Limb (tissue), 2 donors: Measurements from ENCODE around the gene AP3D1.
"Not testable (repeated sequence)": the region's sequence is repeated elsewhere in the genome, so short reads cannot be mapped to it uniquely, and the experiment has no call there.

ENCODE experiments used
- DNase-seq, 2 donors: peaks; one replicate each; pipeline ENCODE4 v3.0.0-alpha.2; 2016; ENCODE audit errors: extremely low spot score in 2 of 2

Gene AP3D1

DNA sequence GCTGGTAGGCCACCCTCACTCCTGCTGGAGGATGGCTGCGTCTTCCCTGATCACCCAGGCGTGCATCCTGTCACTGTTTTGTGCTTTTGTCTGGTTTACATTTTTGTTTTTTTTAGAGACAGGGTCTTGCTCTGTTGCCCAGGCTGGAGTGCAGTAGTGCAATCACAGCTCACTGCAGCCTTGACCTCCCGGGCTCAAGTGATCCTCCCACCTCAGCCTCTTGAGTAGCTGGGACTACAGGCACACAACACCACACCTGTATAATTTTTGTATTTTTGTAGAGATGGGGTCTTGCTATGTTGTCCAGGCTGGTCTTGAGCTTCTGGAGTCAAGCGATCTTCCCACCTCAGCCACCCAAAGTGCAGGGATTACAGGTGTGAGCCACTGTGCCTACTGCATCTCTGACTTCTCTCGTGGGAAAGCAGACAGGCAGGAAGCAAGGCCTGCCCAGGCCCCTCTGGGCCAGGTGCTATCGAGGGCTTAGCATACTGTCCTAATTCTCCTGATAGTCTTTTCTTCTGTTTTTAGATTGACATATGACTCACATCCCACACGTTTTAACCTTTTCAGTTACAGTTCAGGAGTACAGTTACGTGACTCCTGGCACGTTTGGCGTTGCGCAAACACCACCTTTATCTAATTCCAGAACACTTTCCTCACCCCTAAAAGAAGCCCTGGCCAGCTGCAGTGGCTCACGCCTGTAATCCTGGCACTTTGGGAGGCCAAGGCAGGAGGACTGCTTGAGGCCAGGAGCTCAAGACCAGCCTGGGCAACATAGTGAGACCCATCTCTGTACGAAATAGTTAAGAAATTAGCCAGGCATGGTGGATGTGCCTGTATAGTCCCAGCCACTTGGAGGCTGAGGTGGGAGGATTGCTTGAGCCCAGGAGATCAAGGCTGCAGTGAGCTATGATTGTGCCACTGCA is 64.4 kb downstream of the AP3D1 start:
- DNase-seq, result not testable (repeated sequence)

DNA sequence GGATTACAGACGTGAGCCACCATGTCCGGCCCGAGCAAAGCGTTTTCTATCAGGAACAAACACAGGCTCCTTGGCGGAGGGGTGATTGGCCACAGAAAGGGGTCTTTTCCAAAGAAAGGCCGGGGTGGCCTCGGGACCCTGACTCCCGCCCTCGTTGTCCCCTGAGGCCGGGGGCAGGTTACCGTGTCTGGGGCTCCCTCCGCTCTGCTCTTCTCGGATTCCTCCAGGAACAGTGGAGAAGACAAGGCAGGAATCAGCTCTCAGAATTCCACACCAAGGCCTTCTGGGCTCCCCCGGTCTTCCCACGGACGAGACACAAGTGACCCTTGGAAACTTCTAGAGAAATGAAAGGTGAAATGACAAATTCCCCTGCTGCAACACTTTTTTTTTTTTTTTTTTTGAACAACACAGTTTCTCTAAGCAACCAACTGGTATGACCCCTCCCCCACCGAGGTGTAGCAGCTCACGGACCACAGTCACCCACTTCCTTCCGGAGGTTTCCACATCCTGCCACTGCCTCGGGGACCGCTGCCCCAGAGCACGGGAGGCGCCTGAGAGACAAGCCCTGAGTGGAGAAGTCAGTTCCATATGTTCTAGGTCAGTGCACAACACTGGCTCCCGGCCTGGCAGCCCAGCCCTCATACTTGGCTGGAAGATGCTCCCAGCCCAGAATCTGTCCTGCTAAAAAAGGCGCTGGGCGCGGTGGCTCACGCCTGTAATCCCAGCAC is 66.2 kb downstream of the AP3D1 start:
- DNase-seq, result no peak

- peak in 1 of 2 donors; percentile 18 for DNase-seq
Observed at GRCh38 chr19:2083174-2083854, 68.1 kb downstream of the AP3D1 start.

- DNase-seq, result no peak
Observed at GRCh38 chr19:2081873-2082810, 69.2 kb downstream of the AP3D1 start.

GRCh38 chr19:2080336-2080988 is 70.9 kb downstream of the AP3D1 start:
- no peak for DNase-seq

GRCh38 chr19:2079865-2080301 is 71.5 kb downstream of the AP3D1 start:
- no peak for DNase-seq

DNA sequence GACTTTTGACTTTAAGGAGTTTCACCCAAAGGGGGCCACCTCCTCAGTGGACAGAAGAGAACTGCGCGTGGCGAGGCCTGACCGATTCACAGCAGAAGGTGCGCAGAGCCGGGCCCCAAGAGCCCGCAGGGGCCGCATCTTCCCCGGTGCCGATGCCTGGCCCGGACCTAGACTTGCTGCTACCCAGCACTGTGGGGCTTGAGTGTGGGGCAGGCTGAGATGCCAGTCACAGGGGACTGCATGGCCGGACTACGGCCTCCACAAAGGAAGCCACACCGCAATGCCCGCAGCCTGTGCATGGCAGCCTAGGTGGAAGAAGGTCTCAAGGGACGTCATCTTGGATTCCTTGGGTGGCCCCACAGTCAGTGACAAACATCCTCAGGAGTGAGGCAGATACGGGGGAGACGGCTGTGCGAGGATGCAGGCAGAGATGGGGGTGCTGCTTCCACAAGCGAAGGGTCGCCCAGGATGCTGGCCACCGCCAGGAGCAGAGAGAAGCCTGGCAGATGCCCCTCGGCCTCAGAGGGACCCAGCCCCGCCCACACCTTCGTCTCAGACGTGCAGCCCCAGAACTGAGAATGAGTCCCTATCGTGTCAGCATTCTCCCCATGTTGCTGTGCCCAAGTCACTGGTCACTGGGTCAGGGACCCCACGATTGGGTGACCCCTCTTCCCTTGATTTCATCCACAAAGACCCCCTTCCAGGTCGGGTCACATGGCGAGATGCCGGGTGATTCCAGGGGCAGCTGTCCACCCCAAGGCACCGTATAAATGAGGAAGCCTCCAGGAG is 72.1 kb downstream of the AP3D1 start:
- no peak for DNase-seq

- no peak for DNase-seq
Observed at GRCh38 chr19:2077833-2078619, 73.3 kb downstream of the AP3D1 start.

DNA sequence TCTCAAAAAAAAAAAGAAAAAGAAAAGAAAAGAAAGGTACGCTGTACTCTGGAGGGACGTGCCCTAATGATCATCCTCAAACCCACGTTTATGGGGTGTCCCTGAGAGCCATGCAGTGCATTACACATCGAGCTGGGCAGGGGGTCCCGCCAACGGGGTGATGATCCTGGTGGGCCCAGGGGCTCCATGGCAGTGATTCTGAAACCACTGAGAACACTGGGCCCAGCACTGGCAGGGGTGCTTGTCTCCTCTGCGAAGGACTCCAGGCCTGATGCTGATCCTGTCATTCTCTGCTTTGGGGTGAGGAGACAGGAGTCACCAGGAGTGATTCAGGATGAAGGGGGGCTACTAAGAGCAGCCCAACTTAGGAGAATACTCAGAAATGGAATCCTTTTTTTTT is 74.0 kb downstream of the AP3D1 start:
- no peak for DNase-seq

DNA sequence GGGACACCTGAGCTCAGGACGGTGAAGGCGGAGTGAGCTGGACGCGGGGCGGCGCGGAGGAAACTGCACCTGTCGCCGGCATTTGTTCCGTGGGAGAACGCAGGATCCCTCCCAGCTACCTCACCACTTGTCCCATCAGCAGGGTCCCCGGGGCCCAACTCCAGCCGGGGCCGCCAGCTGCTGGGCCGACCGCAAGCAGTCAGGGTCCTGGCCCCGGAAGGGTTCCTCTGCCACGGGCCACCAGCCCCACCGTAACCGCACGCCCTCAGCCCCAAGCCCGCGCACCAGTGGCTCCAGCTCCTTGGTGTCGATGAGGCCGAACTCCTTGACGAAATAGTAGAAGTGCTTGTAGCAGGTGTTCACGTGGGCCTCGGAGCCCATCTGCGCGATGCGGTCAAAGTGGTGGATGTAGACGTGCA is 74.8 kb downstream of the AP3D1 start:
- DNase-seq, result no peak

GRCh38 chr19:2072757-2073551 is 78.4 kb downstream of the AP3D1 start:
- DNase-seq, result no peak

- no peak for DNase-seq
Observed at GRCh38 chr19:2070986-2071673, 80.2 kb downstream of the AP3D1 start.

DNA sequence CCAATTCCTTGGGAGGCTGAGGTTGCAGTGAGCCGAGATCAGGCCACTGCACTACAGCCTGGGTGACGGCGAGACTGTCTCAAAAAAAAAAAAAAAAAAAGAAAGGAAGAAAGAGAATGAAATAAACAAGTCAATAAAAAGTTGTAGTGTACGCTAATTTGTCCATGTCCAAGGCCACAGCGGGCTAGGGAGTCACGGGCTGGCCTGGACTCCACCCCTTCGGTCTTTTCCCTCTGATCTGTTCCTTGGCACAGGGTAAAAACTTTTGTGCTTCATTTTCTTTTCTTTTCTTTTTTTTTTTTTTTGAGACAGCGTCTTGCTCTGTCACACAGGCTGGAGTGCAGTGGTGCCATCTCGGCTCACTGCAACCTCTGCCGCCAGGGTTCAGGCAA is 80.9 kb downstream of the AP3D1 start:
- DNase-seq, result no peak

GRCh38 chr19:2064788-2065524 is 86.4 kb downstream of the AP3D1 start:
- DNase-seq, result no peak

GRCh38 chr19:2064395-2064787 is 87.0 kb downstream of the AP3D1 start:
- no peak for DNase-seq

DNA sequence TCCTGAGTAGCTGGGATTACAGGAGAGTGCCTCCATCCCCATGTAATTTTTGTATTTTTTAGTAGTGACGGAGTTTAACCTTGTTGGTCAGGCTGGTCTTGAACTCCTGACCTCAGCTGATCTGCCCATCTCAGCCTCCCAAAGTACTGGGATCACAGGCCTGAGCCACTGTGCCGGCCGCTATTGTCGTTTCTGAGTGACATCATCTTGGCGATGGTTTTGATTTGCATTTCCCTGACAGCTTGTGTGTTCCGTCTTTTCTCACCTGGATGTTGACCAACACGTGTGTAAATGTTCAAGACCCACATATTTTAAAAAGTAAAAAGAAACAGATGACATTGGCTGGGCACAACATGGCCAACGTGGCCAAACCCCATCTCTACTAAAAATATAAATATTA is 87.5 kb downstream of the AP3D1 start:
- no peak for DNase-seq

DNA sequence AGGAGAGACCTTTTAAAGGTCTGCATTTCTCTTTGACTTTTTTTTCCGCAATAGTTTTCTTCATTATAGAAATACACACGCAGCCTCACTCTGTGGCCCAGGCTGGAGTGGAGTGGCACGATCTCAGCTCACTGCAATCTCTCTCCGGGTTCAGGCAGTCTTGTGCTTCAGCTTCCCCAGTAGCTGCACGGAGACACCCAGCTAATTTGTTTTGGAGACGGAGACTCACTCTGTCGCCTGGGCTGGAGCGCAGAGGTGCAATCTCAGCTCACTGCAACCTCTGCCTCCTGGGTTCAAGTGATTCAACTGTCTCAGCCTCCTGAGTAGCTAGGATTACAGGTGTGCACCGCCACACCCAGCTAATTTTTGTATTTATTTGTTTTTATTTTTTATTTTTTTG is 88.6 kb downstream of the AP3D1 start:
- no peak for DNase-seq
